Measurements from ENCODE around the gene CPPED1. TPM values are rescaled to one million over a fixed set of nuclear protein-coding genes. Genes with fewer than 3 reads are reported as not detected.

CPPED1 gene, protein sequence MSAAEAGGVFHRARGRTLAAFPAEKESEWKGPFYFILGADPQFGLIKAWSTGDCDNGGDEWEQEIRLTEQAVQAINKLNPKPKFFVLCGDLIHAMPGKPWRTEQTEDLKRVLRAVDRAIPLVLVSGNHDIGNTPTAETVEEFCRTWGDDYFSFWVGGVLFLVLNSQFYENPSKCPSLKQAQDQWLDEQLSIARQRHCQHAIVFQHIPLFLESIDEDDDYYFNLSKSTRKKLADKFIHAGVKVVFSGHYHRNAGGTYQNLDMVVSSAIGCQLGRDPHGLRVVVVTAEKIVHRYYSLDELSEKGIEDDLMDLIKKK
- 17.1 TPM for total RNA-seq

DNA sequence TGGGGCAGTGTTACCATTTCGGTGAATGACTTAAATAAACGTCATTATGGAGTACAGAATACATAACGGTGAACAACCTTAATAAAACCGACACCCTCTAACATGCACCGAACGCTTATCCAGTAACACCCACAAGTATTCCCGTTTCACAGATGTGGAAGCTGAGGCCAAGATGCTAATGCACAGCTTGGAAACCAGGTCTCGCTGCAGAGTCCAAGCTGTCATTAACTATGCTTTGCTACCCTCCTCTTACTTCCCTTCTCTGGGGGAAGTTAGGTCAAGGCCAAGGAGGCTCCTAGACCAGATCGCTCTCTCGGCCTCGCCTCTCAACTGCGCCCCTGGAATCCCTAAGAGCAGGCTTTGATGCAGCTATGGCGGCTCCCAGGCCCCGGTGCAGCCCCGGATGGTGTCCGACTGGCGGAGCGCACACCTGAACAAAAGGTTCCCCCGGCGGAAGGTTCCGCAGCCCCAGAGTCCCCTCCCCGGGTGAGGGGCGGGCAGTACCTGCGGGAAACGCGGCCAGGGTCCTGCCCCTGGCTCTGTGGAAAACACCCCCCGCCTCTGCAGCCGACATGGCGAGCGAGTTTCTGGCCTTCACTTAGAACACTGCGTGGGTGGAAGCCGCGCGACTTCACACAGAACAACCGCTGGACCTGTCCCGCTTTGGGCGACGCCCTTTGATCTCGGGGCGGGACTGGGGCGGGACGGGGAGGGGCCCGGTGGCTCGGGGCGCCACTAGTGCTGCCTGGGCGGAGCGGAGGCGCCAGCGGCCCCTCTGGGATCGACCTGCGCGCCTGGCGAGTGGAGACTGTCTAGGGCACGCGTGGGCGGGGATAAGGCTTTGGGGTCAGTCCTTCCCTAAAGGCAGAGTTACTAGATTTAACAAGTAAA is at the start of gene CPPED1:
Gene CPPED1 (minus strand): TSS at position 685 of the 891 bp plus-strand sequence. CDS start 111 bp downstream, at position 574.

Small RNAs within 50 kb of the gene (small RNA-seq; reads per million reads assigned to genes)
- gene MIR4718 (ENCODE audit: low replicate concordance) (not detected), gene RF00443 (ENCODE audit: low replicate concordance) (not detected)

Other genes starting within 250 kb of the CPPED1 start
- 4.8 TPM for gene SHISA9, start 97.7 kb upstream of the CPPED1 start, total RNA-seq

All from metanephros (tissue), 2 donors.